MM.1S (cell line): ENCODE measurements around the gene PDS5B.

ENCODE experiments used
- CTCF ChIP-seq: fragments of 300-600 bp; sonication (generic); IDR thresholded peaks from 2 replicates; pipeline ENCODE4 v1.5.1; 2016; ENCODE audit warnings: antibody characterized with exemption, low read length, mixed read lengths
- EZH2 ChIP-seq: fragments of 300-600 bp; sonication (generic); optimal IDR thresholded peaks from 2 replicates; pipeline ENCODE3; 2017; ENCODE audit warnings: low read depth, mild to moderate bottlenecking, antibody characterized with exemption, low read length, mixed read lengths
- EZH2phosphoT487 ChIP-seq: fragments of 300-600 bp; sonication (generic); IDR thresholded peaks from 2 replicates; pipeline ENCODE4 v1.6.1; 2018; ENCODE audit warnings: antibody characterized with exemption, low read length

- TF ChIP-seq CTCF (no peak), EZH2phosphoT487 (no peak), EZH2 (no peak)
Measured at GRCh38 chr13:32751340-32751739, 165.1 kb downstream of the PDS5B start.
